Fibroblast of peridontal ligament (primary cell): ENCODE data around the gene RPRD1A.
"Not testable (repeated sequence)": the region's sequence is repeated elsewhere in the genome, so short reads cannot be mapped to it uniquely, and the experiment has no call there.

Experiments
- DNase-seq: peaks from one replicate; pipeline ENCODE4 v3.0.0-alpha.2; 2010; ENCODE audit errors: extremely low read depth

Gene RPRD1A

DNA sequence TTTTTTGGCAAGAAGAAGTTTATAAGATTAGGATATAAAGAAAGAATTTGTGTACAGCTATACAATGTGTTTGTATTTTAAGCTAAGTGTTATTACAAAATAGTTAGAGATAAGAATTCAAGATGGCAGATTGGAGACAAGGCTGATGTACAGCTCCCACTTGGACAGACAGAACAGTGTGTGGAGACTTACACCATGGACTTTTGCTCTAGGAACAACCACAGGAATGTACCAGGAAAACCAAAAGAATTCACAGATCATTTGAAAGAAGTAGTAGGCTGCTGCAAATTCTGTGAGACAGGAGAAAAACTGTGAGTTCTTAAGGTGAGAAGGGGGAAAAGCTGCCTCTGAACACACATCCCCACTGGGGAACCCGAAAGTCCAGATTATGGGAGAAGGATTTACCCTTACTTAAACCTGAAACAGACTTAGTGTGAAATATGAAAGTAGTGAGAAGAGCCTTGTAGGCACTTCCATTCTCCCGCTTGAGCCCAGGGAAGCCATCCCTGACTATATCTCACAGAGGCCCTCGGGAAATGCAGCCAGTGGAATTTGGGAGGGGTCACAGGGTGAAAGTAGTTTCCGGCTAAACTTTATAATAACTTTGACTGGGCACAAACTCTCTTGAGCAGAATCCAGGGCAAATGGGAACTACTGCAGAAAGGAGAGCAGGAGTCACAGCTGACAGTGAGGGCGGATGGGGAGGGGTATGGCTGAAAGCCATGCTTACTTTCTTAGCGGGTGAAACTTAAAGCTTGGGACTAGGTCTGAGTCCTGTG, 11.6 kb upstream of the RPRD1A start:
- DNase-seq, result peak; percentile 75

DNA sequence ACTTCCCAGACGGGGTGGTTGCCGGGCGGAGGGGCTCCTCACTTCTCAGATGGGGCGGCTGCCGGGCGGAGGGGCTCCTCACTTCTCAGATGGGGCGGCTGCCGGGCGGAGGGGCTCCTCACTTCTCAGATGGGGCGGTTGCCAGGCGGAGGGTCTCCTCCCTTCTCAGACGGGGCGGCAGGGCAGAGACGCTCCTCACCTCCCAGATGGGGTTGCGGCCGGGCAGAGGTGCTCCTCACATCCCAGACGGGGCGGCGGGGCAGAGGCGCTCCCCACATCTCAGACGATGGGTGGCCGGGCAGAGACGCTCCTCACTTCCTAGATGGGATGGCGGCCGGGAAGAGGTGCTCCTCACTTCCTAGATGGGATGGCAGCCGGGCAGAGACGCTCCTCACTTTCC, 10.4 kb upstream of the RPRD1A start:
- DNase-seq, result not testable (repeated sequence)

GRCh38 chr18:36075862-36076587, 8.7 kb upstream of the RPRD1A start:
- peak; percentile 85 for DNase-seq

GRCh38 chr18:36074435-36074834, 7.1 kb upstream of the RPRD1A start:
- DNase-seq, result no peak

GRCh38 chr18:36073676-36074075, 6.3 kb upstream of the RPRD1A start:
- DNase-seq, result peak; percentile 7

DNA sequence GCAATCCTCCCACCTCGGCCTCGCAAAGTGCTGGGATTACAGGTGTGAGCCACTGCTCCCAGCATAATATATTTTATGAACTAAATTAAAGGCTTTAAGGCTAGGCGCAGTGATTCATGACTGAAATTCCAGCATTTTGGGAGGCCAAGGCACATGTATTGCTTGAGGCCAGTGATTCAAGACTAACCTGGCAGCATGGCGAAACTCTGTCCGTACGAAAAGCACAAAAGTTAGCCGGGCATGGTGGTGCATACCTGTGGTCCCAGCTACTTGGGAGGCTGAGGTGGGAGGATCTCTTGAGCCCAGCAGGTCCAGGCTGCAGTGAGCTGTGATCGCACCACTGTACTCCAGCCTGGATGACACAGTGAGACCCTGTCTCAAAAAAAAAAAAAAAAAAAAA, 5.0 kb upstream of the RPRD1A start:
- DNase-seq, result not testable (repeated sequence)

DNA sequence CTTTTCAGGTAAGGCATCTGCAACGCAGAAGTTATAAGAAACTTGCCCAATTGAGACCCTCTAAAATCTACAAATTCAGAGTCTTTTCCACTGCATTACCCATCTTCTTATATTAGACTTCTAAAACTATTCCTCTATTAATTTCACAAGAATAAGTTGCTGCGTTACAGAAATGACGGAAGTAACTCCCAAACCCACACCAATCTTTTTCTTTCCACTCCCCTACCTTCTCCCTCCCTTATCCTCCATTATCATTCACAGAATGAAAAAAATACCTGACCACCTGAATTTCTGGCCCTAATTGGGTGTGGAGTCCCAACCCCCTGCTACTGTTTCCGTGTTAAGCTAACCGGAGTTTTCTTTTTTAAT, 689 bp downstream of the RPRD1A start:
- DNase-seq, result peak; percentile 21

DNA sequence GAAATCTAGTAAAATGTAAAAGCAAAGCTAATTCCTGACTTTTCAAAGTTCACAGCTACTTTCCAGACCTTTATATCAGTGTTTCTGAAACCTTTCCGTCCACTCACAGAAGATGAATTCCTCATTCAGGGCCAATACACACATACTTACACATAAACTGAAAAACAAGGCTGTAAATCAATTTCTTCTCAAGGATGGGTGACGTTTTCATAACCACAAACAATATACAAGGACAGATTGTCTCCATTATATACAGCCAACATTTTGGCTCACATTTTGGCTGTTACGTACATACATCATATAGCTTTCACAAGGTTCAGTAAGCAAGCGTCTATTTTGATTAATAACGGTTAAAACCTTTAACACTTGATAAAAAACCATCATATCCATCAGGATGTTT, 1.4 kb downstream of the RPRD1A start:
- peak; percentile 52 for DNase-seq

DNA sequence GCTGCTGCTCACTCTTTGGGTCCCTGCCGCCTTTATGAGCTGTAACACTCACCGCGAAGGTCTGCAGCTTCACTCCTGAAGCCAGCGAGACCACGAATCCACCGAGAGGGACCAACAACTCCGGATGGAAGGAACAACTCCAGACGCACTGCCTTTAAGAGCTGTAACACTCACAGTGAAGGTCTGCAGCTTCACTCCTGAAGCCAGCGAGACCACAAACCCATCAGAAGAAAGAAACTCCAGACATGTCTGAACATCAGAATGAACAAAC, 2.6 kb downstream of the RPRD1A start:
- not testable (repeated sequence) for DNase-seq

DNA sequence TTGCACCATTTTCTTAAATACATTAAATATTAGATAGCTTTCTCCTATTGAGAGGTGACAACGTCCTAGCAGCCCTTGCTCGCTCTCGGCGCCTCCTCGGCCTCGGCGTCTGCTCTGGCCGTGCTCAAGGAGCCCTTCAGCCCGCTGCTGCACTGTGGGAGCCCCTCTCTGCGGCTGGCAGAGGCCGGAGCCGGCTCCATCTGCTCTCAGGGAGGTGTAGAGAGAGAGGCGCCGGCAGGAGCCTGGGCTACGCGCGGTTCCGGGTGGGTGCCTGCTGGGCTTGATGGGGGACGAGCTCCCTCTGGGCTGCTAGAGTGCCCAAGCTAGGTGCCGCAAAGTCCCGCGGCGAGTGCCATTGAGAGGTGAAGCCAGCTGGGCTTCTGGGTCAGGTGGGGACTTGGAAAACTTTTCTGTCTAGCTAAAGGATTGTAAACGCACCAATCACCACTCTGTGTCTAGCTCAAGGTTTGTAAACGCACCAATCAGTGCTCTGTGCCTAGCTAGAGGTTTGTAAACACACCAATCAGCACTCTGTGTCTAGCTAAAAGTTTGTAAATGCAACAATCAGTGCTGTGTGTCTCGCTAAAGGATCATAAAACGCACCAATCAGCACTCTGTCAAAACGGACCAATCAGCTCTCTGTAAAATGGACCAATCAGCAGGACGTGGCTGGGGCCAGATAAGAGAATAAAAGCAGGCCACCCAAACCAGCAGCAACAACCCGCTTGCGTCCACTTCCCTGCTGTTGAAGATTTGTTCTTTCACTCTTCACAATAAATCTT, 3.1 kb downstream of the RPRD1A start:
- no peak for DNase-seq

GRCh38 chr18:36058674-36059073, 8.7 kb downstream of the RPRD1A start:
- DNase-seq, result no peak

DNA sequence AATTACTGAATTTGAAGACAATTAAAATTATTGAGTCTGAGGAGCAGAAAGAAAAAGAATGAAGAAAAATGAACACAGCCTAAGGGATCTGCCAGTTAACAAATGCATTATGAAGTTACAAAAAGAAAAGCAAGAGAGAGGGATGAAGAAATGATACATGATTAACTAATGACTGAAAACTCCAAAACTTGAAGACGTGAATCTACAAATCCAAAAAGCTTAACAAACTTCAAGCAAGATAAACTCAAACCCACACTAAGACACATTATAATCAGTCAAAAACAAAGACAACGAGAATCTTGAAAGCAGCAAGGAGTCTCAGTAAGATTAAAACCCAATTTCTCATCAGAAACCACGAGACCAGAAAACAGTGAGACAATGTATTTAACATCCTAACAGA, 15.6 kb downstream of the RPRD1A start:
- no peak for DNase-seq

DNA sequence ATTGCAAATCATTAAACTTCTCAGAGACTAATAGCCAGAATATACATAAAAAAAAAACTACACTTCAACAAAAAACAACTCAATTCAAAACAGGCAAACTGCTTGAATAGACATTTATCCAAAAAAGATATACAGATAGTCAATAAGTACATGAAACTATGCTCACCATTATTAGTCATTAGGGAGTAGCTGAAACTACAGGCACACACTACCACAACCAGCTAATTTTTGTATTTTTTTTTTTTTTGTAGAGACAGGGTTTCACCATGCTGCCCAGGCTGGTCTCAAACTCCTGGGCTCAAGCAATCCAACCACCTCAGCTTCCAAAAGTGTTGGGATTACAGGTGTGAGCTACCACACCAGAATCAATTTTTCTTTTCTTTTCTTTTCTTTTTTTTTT, 16.9 kb downstream of the RPRD1A start:
- DNase-seq, result no peak

GRCh38 chr18:36047521-36047920, 19.8 kb downstream of the RPRD1A start:
- DNase-seq, result no peak

DNA sequence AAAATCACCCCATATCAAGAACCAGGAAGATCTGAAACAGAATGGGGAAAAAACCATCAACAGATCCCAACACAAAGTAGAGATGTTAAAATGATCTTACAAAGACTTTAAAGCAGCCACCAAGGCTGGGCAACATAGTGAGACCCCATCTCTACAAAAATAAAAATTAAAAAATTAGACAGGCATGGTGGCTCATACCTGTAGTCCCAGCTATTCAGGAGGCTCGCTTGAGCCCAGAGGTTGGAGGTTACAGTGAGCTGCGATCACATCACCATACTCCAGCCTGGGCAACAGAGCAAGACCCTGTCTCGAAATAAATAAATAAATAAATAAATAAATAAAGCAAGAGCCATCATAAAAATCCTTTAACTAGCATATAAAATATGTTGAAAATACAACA, 20.5 kb downstream of the RPRD1A start:
- no peak for DNase-seq

- DNase-seq, result no peak
These were observed 21.9 kb downstream of the RPRD1A start for GRCh38 chr18:36045241-36045991.

DNA sequence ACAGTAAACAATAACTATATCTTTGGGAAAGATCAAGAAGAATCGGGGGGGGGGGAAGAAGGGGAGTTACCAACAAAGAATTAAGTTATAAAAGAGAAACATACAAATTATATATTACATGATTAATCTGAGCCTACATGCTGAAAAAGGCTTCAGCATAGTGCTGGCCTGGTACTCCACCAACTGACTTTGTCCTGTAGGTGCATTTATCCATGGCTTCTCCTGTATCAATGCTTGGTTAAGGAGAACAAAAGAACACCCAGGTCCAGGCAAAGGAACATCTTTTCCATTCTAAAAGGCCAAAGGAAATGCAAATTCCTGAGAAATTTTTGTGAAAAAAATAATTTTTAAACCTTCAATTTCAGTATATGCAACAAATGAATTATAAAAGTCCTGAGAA, 24.2 kb downstream of the RPRD1A start:
- no peak for DNase-seq

DNA sequence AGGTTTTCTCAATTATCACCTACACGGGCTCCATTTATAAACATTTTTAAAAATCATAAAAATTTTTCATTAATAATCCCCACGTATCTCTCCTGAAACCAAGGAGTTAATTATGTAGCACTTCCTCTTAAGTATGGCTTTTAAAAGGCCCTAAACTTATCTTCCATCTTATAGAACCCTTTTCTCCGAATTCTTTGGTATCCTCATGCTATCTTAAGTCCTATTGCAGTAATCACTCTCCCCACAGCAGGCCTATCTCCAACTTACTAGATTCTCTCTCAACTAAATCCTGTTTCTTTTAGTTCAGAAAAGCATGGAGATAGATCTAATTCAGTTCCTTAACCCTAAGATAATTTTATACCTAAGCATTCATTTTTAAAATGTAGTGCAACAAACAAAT, 26.2 kb downstream of the RPRD1A start:
- DNase-seq, result no peak

DNA sequence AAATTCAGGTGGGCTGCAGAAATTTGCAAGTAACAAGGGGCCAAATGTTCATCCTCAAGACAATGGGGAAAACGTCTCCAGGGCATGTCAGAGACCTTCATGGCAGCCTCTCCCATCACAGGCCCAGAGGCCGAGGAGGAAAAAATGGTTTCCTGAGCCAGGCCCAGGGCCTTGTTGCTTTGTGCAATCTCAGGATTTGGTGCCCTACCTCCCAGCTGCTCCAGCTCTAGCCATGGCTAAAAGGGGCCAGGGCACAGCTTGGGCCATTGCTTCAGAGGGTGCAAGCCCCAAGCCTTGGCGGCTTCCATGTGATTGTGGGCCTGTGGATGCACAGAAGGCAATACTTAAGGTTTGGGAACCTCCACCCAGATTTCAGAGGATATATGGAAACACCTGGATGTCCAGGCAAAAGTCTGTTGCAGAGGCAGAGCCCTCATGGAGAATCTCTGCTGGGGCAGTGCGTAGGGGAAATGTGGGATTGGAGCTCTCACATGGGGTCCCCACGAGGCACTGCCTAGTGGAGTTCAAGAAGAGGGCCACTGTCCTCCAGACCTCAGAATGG, 29.2 kb downstream of the RPRD1A start:
- no peak for DNase-seq

GRCh38 chr18:36035253-36035652, 32.1 kb downstream of the RPRD1A start:
- peak; percentile 12 for DNase-seq

DNA sequence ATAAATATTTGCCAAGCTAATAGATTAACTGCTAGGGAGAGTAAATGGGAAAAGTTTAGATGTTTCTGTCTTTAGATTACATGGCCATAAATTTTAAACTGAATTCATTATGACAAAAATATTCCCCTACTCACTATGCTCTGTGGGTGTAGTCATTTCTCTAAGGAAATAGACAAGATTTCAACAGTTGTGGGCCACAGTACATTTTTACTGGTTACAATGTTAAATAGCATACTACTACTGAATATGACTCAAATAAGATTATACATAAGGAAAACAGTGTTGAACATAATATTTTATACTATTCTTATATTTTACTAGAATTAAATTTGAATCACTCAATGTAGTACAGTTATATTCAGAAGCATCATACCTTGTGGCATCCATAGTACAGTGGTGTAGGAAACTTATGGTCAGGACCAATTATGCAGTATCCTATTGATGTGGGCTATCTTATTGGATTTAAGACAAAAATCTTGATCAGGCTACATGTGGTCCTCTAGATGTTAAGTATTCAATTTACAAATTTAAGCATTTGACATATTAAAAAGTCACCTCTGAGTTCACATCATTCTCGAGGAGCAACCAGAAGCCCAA, 33.0 kb downstream of the RPRD1A start:
- no peak for DNase-seq
